DMS79 treated with DMSO at 0.1 percent for 48 hours (cell line): Measurements from ENCODE around the gene VAMP8.
"Not testable (repeated sequence)": the region's sequence is repeated elsewhere in the genome, so short reads cannot be mapped to it uniquely, and the experiment has no call there.

Experiments used
- DNase-seq: peaks from one replicate; lab custom pipeline; 2025; lab: John Stamatoyannopoulos, UW

The VAMP8 gene

DNA sequence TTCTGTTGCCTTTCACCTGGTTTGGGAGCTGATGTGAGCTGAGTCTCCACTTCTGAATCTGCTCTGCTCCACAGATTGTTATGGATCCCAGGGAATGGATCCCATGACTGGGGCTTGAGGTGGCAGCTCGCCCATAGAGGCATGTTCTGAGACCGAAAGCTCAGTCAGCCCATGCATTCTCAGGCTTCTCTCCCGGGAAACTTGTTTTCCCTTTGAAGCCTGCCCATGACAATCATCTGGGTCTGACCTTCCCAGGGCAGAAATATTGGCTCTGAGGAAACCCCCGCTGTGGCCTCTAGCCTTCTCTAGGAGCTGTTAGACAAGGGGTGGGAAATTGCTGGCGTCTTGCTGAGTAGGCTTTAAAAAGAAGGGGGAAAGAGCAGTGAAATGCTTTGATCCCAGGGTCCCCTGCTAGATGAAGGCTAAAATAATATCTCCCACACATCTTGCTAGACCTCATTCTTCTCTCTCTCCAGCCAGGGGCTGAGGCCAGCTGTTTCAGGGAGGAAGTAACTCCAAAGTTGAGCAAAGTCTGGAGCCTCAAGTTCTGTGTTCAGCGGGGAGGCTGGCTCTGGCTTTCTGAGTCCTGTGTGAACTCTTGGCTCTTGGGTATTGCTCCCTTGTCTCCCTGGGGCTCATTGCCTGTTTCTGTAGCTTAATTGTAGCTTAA, 2.0 kb downstream of the VAMP8 start:
- DNase-seq, result no peak

- no peak for DNase-seq
These were observed 2.8 kb downstream of the VAMP8 start for GRCh38 chr2:85580206-85580605.

DNA sequence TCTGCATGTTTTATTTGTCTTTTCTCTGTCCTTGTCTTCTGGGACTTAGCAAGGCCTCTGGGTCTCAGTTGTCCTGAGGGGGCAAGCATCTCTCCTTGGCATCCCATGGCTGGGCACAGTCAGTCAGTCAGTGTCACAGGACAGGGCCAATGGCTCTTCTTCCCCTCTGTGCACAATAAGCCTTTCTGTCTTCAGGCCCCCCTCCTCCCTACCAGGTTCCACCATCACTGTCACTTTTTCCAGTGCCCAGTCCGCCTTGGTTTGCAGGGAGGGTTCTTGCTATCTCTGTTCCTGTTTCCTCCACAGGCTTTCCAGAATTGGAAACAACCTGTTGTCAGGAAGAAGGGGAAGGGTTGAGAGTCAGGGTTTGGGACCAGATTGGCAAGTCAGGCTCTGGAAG, 5.1 kb downstream of the VAMP8 start:
- DNase-seq, result no peak

DNA sequence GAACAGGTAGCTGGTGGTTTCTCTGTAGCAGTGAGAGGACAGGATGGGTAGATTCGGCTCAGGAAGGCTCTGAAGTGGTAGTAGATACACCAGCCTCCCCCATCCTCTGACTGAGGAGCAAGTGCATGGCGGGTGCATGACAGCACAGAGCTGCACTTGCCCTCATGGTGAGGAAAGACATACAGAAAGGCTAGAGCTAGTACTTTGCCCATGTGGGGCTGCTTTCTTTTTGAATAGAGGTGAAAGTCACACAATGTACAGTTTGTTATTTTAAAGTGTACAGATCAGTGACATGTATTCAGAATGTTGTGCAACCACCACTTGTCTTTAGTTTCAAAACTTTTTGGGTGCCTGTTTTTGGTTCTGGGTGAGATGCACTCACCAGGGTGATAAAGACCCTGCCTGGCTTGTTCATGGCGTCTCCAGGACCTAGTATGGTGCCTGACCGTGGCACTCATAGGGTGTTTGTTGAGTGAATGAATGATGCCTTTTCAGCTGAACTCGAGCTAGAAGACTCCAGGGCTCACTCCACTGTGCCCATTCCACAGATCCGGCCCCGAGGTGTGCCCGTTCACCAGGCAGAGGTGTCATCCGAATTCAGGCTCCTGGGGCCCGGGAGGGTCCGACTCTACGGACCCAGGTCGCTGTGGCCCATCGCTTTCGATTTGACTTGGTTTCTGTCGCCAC, 6.4 kb downstream of the VAMP8 start:
- no peak for DNase-seq

DNA sequence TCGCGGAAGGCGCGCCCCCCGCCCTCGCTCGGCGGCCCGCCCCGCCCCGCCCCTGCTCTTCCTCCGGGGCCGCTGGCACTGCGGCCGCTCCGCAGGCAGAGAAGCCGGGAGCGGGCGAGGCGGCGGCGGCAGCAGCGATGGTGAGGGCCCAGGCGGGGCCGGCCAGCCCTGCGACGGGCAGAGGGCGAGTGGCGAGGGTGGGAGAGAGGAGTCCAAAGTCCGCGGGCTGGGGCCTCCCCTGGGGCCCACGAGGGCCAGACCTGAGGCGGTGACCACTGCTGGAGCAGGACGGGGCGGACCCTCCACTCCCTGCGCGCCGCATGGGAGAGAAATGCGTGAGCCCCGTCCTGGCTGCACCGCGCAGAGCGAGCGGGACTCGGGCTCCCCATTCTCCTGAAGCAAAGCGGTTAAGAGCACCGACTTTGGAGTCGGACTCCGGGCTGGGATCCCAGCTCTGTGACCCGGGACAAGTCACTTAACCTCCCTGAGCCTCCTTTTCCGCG, 7.0 kb downstream of the VAMP8 start, which contains the start of gene VAMP5:
Gene VAMP5, plus strand, starts transcription at position 78 of the 503 bp plus-strand sequence. Its CDS starts 60 bp downstream, at position 138.
- DNase-seq, result no peak

DNA sequence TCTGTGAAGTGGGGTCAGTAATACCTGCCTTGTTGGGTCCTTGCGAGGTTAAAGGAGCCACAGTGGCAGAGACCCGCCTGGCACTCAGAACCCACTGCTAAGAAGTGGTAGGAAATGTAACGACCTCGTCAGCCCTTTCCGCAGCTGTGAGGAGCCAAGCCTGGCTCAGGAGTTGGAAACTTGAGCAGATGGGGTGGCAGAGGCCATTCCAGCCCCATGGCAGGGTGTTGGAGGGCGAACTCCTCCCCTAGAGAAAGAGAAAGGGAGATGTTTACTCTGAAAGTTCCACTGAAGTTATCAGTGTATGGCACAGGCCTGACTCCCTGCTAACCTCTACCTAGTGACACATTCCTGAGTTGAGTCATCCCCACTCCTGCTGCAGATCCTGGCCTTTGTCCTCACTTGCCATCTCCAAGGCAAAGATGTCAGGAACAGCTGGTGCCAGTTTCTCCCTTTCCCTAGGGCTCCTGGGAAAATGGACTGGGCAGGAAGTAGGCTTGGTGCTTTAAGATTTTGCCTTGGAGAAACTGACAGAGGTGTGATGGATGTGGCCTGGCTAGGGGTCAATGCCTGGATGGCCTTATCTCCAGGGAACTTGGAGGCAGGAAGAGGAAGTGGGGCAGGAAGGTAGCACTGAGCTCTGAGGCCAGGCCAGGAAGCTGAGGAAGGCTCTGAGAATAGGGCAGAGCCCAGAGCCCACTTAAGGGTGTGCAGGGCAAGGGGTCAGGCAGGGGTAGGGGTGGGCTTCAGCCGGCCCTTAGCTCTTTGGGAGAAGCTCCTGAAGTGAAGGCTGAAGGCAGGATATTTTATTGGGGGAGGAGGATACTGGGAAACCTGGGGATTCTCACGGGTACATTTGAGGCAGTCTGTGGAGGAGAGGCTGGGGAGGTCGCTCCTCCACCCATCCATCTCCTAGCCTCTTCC, 7.7 kb downstream of the VAMP8 start:
- DNase-seq, result no peak

- no peak for DNase-seq
These were observed 8.4 kb downstream of the VAMP8 start for GRCh38 chr2:85585781-85586105.

DNA sequence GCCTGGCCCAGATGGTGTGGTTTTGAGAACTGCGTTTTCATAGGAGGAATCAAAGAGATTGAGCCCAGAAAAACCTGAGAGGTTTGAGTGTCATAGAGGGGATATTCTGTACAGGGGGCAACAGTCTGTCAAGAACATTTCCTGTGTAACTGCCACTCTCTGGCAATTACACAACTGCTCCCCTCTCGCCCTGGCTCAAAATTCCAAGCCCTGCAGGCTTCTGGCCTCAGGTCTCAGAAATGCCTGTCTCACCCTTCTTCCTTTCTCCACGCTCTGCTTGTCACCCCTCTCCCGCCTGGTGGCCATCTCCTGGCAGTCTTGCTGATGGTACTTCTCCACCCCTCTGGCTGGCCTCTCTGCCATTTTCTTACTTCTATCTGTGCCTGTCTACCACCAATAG, 10.8 kb downstream of the VAMP8 start:
- DNase-seq, result no peak

DNA sequence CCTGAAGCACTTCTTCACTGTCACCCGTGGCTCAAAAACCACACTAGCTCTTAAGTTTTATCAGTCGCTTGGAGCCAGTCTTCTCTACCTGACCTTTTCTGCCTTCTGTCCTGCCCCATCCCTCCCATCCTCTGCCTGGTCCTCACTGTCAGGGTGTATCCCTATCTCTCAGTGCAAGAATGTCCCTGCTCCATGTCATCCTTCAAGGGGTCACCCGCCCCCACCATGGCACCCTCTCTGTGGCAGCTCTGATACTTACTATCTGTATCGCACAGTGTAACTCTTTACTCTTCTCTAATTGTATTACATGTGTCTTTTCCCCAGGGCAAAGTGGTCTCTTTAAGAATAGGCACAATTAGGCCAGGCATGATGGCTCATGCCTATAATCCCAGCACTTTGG, 11.3 kb downstream of the VAMP8 start:
- no peak for DNase-seq

DNA sequence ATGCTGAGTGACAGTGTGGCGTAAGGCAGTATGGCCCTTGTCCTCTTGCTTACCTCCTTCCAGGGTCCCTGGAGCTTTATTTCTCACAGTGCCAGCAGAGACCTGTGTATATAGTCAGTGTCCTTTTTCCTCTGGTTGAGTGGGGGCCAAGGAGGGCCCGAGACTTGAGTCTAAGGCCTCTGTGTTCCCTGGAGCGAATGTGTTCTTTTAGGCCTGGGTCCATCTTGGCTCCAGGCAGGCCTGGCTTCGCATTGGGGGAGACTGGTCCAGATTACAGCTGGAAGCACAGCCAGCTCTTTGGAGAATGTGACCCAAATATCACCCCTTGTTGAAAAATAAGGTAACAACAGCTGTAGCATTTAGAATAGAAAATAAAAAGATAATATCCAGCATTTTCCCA, 11.8 kb downstream of the VAMP8 start:
- no peak for DNase-seq

DNA sequence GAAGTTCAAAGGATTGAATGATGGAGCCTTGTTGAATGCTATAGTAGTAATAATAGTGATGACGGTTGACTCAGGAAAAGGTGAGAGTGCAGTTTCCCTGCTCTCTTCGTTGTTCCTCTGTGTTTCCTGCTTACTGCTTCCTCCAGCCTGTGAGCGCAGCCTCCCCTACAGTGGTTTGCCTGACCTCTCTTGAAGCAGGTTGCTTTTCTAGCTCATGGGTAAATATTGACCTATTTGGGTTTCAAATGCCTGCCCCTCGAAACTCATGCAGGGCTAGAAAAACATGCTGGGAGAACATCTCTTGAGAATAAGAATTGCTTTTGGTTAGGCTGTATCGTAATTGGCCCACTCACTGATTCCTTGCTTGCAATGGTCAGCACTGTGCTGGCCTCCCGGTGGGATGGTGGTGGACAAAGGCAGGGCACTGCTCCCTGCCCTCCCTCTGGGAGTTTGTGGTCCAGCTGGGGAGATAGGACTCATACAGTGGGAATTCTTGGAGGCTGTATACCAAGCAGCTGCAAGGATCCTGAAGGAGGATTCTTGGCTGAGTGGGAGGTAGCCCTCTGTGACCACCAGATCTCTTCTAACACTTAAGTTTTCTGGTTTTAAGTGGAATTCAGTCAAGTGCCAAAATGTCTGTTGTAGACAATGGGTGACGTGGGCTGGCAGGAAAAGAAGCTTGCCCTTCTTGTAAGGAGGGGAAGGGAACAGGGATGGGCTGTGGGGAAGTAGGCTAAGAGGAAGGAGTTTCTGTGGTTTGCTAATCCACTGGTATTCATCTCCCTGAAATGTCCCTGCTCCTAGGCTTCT, 12.8 kb downstream of the VAMP8 start:
- DNase-seq, result peak; percentile 48

GRCh38 chr2:85590950-85591349, 13.6 kb downstream of the VAMP8 start:
- no peak for DNase-seq

GRCh38 chr2:85591563-85591962, 14.2 kb downstream of the VAMP8 start:
- DNase-seq, result no peak

DNA sequence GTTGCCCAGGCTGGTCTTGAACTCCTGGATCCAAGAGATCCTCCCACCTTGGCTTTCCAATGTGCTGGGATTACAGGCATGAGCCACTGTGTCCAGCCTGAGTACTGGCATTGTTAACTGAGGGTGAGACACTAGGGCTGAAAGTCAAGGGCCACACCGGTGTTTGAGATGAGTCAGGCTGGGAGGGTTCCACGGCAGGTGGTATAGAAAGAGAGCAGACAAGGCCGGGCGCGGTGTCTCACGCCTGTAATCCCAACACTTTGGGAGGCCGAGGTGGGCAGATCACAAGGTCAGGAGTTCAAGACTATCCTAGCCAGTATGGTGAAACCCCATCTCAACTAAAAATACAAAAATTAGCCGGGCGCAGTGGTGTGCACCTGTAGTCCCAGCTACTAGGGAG, 14.9 kb downstream of the VAMP8 start:
- DNase-seq, result not testable (repeated sequence)

GRCh38 chr2:85593023-85593422, 15.6 kb downstream of the VAMP8 start:
- no peak for DNase-seq

DNA sequence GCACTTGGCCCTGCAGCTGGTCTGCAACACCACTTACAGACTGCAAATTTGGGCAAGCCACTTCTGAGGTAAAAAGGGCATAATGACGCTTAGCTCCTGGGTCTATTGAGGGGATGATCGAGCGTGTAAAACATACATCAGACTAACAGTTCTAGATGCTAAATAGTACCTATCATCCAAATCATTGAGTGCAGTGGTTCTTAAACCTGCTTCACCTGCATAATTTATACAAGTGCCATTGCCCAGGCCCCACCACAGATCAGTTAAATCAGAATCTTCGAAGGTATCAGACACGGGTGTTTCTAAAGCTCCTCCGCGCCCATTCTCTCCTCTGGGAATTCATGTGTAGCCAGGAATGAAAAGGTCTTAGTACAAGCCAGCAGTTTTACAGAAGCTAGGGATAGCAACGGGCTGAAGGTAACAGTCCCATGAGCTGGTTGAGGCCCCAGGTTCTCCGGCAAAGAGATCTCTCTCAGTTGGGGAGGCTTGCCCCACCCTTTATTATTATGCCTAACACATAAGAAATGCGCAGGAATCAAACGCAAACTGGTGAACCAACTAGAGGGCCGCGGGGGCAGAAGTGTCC, 17.4 kb downstream of the VAMP8 start:
- peak; percentile 68 for DNase-seq

GRCh38 chr2:85595301-85596025, 18.1 kb downstream of the VAMP8 start, which contains the start of gene RNF181:
TSS of gene RNF181 (plus strand) at chr2:85595745. CDS start at chr2:85595764, 19 bp downstream.
- peak; percentile 99 for DNase-seq

- DNase-seq, result no peak
These were observed 18.6 kb downstream of the VAMP8 start for GRCh38 chr2:85596026-85596333.

DNA sequence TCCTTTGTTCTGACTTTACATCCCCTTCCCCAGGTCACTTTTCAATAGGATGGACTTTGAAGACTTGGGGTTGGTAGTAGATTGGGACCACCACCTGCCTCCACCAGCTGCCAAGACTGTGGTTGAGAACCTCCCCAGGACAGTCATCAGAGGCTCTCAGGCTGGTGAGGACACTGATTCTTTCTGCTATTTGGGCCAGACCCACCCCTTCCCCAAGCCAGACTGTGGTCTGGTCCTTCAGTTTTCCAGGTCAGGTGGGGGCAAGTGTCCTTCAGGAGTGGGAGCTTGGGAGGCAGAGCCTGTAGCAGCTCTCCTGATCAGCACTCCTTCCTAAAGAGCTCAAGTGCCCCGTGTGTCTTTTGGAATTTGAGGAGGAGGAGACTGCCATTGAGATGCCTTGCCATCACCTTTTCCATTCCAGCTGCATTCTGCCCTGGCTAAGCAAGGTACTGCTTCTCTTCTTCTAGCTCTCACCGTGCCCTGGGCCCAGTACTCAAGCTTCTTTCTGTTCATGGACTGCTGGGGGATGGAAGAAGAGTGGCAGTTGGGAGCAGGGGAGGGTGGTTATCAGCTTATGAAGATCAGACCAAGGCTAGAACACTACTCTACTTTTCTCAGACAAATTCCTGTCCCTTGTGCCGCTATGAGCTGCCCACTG, 19.2 kb downstream of the VAMP8 start:
- no peak for DNase-seq

DNA sequence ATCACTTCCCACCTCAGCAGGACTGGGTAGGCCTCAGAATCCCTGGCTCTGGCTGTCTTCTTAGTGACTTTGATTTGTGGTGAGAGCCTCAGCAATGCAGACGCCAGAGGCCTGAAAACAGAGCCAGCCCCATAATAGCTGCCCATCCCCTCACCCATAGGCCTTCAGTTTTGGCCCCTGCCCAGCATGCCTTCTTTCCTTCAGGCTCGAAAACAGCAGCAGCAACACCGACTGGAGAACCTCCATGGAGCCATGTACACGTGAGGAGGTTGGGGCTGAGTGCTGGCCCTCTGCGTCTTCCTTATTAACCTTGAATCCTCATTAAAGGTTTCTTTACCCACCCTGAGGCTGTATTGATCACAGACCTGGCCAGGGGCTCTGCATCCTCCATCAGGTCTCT, 19.9 kb downstream of the VAMP8 start:
- DNase-seq, result no peak
